ENCODE measurements around the gene ZNF488.

- no peak for TF ChIP-seq CTCF (IDR thresholded peaks at IDR 0.05; ENCODE audit: low read depth, low read length, poor library complexity, severe bottlenecking)
- no peak for TF ChIP-seq EZH2phosphoT487 (IDR thresholded peaks at IDR 0.05; ENCODE audit: borderline replicate concordance, low read length)
Measured at GRCh38 chr10:47337310-47337709, 46.8 kb downstream of the ZNF488 start.
